Inferior parietal cortex (tissue), 1 donor: ENCODE results near the gene BDH1.

Source experiments
- DNase-seq: peaks from one replicate; pipeline ENCODE4 v3.0.0-alpha.2; 2016; ENCODE audit errors: extremely low spot score

BDH1 gene

DNA sequence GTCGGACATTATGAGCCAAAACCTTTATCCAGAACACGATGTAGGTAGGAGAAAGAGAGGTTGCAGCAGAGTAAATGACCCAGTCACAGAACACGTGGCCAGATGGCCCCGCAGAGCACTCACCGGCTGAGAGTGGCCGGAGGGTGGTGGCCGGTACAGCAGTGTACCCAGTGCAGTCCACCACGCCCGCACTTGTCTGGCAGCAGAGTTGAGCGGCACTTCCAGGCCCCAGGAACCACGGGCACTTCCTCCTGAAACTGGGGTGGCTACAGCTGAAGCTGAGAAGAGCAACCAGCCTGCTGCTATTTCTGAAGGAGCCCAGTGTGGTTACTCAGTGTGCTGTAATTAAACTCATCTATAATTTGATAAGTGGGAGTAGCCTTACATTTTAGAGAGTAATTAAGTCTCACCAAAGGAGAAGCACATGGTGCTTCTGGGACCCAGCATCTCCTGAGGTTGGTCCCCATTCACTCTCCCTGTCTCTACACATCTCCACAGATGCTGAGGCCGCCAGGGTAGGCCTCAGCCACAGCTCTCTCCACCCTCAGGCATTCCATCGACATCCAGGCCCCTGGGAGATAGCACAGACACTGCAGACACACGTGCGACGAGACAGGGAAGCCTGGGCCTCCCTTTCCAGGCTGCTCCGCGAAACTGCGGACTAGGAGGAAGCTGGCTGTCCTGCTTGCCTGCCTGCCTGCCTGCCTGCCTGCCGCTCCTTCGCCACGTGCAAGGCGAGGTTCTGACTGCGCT, 49.8 kb downstream of the BDH1 start:
- DNase-seq: no peak

DNA sequence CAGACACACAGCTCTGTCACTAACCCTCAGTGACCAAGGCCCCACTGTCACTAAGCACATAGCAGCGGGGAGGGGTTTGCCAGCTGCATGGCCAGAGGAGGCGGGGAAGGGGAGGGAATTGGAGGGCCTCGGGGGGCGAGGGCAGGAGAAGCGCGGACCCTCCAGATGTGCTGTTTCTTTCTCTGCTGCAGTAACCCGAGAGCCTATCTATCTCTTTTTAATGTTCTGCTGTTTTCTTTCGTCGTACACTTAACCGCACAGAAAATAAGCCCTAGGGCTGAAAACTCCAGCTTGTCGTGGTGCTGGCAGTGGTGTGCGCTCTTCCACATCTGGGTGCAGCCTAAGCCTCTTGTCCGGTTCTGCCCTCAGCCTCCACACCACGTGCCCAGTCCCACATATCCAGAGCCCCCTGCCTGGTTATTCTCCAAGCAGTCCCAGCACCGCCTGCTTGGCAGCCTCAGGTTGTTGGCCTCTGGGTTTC, 51.1 kb downstream of the BDH1 start:
- DNase-seq: no peak

DNA sequence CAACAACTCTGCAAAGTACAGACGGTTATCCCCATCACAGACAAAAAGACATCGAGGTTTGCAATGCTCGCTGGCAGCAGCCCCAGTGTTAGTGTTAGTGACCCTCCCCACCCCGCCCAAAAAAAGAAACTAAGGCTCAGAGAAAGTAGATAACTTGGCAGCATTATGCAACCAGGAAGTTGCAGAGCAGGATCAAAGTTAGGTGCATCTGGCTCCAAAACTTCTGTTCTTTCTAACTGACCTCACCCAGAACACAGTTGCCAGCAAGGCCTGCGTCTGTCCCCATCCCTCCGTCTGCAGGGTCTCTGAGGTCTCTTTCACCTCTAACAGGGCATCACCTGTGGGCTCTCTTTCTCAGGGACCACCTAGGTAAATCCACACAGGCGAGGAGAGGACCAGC, 51.5 kb downstream of the BDH1 start:
- DNase-seq: no peak

DNA sequence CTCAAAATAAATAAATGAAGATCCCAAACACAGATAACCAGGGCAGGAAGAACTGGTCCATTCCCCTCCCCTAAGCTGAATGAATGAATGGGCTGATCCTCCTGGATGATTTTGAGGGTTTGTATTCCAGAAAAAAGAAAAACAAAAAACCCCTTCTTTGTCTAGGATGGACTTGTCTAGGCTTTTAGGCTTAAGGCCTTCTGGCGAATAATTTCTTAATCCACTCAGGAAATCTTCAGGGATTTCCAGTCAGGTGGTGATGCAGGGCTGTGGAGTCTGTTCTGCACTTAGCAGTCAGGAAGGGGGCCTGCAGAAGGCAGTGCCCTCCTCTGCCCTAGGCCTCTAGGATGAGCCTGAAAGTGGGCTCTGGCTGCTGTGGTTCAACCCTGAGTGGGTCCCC, 52.1 kb downstream of the BDH1 start:
- no peak for DNase-seq

DNA sequence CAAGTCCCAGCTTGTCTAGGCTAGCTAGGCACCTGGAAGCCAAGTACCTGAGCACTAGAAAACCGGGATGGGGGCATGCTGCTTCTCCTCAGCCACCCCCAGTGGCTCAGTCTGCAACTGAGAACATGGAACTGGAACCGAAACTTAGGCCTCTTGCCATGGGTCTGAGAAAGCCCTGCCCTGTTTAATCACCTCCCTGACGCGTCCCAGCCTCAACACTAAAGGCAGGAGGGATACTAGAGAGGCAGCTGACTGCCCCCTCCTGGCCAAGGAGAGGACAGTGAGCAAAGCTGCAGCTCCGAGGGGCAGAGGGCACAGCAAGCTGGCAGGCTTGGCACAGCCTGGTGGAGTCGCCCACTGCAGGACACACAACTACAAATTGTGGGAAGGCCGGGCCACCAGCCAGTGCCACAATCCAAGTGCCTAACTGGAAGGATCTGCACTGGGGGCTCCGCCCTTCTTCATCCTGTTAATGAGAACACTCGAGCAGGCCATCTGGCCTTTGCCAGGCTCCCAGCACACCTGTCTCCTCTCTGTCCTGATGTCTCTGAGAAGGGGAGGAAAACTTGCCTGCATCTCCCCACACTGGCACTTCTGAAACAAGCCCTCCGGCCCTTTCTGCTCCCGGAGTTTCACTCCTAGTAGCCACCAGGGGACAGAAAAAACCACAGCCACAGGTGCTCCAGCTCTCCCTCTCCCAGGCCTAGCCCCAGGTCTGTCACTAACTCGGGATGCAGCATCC, 53.7 kb downstream of the BDH1 start:
- DNase-seq: no peak

DNA sequence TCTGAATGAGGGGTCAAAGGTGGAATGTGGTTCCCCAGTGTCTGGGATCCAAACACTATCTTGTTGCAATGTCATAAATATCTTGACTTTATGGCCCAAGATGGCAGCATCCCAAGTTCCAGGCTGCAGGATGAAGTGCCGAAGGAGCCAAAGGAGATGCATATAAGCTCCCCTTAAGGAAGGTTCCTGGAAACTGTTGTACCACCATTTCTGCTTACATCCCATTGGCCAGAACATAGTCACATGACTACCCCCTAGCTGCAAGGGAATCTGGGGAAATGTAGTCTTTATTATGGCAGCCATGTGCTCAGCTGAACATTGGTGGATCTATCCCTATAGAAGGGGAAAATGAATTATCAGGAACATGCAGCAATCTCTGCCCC, 54.3 kb downstream of the BDH1 start:
- no peak for DNase-seq

DNA sequence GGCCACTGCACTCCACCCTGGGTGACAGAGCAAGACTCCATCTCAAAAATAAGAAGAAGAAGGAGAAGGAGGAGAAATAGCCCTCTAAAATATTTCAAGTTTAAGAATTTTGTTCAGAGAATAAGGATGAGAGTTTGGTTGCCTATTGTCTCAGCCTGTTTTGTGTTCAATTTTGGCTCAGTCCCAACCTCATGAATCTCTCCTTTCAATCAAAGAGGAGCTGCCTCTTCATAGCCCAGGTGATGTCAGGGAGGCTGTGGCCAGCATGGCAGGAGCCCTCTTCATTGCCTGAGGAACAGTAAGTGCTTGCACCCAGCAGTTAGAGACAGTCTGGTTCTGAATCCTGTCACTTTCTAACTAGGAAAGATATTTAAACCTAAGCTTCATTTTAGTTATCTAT, 55.0 kb downstream of the BDH1 start:
- DNase-seq: no peak

DNA sequence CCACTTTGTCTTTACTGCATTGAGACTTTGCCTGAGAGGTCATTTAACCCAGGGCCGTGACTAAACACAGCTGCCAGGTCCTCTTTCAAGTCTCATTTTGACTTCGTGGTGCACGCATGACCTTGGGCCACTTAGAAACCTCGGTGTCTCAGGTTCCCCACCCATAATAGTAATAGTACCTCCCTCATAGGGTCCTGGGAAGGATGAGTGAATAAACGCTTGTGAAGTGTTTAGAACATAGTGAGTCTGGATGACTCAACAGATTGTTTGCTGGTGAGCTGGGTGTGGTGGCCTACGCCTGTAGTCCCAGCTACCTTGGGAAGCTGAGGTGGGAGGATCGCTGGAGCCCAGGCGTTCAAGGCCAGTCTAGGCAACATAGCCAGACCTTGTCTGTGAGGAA, 56.3 kb downstream of the BDH1 start:
- DNase-seq: no peak

DNA sequence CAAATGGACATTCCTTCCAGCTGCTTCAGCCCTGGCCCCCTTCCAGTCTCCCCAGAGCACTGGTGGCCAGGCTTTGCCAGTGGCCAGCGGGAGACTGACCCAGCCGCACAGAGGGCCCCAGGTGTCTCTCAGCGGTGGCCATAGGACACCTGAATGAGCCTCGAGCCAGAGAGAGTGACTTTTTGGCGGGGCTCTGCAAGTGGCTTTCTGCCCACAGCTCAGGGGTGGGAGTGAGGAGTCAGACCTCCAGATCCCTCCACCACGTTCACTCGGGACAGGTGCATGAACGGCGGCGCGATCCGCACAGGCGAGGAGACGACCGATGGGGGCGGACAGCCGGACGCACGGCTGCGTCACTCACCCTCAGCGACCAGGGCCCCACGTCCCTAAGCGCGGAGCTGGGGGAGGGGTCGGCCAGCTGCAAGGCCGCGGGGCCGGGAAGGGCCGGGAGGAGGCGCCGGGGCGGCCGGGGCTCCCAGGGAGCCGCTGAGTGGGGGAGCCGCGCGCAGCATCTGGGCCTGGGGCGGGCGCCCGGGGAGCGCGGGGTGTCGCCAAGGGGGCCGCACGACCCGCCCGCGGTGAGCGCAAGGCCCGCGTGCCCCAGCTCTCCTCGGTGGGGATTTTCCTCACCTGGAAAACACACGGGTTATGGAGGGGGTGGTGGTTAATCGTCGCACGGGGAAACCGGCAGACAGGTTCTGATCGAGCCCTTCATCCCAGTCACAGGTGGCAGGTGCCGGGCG, 57.1 kb downstream of the BDH1 start:
- DNase-seq: no peak

DNA sequence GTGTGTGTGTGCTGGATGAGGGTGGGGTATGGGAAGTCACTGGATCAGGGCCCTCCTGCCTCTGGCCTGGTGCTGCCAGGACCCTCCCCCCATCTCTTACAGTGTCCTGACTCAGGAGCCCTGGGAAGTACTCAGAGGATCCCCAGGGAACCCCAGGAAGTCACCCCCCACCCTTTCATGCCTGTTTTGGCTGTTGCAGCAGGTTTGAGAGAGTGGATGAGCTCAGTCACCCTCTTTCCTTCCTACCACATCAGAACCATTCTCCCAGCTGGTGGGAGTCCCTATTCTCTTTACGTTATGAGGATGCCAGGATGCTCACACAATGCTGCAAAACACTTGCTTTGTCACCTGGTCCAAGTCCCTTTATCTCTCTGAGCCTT, 59.0 kb downstream of the BDH1 start:
- DNase-seq: no peak

DNA sequence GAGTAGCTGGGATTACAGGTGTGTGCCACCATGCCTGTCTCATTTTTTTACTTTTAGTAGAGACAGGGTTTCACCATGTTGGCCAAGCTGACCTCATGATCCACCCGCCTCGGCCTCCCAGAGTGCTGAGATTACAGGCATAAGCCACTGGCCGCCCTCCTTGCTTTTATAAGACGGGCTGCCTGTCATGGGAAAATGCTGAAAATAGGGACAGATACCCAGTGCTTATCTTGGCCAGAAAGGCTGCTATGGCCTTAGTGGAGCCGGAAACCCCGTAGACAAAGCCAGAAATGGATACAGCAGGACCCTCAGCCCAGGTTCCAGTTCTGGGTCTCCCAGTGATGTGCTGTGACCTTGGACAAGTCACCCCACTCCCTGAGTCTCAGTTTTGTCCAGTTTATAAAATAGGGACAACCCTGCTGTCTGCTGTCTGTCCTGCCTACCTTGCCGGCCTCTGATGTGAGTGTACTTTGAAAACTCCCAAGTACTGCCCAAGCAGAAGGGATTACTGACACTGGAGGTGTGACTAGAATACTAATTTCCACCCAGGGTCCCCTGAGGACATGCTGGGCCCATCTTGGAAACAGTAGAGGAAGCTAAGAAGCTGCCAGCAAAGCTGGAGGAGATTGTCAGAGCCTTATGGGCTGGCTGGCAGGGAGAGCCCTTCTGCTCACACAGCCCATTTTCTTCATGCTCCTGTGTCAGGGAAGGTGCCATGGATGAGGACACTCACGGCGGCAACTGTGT, 59.6 kb downstream of the BDH1 start:
- DNase-seq: no peak

DNA sequence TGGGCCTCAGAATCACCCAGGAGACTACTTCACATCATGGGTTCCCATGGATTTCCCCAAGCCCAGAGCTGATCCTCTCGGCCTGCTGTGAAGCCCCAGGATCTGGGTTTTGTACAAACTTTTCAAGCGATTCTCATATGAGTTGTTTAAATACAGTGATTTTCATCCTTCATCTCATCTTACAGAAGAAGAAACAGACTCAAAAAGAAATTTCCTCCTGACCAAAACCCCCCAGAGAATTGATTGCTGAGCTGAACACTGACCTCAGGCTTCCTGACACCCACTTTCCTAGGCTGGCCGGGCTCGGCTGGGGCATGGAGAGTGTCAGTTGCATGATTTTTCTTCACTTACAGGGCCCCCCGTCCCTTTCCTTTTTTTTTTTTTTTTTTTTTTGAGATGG, 60.3 kb downstream of the BDH1 start:
- no peak for DNase-seq

DNA sequence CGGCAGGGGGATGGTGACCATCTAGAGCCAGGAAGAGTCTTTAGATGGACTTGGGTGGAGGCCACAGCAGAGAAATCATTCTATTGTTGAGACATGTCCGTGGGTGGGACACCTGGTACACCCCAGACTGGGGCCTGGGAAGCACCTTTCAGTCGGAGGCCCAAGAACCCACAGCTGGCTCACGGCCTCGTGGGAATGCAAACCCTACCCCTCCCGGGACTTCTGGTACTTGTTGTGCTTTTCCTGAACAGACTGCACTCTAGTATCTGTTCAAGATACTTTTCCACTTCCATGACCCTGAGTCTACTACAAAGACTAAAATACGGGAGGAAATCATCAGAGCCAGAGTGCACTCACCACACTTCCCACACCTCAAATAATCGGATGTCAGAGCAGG, 60.7 kb downstream of the BDH1 start:
- DNase-seq: no peak

DNA sequence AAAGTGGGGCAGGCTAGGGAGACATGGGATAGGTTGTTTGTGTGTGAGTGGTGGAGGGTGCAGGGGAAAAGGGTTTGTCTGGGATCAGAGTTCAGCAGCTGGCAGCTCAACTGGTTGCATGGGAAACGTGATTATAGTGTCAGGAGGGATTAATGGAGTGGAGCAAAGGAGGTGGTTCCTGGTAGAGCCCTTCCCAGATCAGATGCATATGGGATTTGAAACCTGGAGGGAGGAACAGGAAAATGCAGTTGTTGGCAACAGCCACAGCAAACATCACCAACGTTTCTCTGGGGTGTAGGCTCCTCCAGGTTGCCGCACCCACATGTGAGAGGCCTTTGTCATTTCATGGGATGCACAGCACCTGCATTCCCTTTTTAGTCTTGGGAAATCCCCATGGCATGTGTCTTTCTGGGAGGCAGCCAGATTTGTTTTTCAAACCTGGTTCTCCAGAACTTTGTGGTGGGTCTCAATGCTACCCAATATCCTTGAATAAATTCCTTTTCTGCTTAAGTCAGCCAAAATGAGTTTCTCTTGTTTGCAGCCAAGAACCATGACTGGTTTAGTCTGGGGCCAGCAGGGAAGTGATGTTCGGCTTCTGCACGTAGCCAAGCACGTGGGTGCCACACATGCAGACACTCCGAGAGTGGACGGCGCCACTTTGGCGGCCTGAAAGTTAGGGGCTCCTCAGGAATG, 61.3 kb downstream of the BDH1 start:
- no peak for DNase-seq

DNA sequence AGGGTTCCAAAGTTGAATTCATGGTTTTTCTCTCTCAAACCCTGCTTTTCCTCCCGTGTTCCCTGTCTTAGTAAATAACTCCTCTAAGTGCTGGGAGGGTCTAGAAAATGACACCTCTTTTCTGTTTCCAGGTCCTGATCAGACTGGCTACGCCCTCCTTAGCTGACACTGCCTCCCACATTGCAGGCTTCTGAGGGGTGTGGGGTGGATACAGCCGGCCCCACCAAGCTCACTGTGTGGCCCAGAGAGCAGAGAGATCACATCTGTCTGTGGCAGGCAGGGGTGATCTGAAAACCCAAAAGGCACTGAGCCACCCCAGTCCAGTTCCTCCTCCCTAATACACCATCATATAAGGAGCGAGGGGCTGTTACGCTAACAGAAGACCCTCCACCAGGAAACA, 62.7 kb downstream of the BDH1 start:
- DNase-seq: no peak

DNA sequence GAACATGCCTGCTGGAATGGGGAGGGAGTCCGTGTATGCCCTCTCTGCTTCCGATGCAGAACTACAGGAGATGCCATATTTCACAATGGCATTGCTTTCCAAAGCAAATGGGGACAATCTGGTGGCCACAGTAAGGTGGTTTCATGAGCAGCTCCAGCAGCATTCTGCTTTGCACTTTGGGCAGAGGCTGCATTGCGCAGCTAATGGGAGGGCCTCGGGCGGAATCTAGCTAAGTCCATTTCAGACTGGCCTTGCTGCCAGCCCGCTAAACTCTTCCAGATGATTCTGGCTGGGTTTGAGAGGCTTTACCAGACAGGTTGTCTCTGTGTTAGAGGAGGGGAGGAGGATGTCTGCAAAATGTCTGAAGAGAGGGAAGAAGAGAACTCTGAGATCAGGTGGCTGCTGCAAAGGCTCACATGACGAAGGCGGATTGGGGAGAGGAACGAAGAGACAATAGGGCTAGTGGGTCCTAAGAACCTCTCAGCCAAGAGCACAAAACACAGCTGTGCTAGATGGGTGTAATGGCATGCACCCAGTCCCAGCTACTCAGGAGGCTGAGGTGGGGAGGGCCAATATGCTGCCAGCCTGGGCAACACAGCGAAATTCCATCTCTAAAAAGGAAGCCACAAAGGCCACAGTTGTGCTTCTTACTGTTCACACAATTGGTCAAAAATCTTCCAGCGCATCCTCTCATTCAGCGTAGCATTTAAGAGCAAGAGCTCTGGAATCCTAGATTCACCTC, 63.7 kb downstream of the BDH1 start:
- DNase-seq: no peak

DNA sequence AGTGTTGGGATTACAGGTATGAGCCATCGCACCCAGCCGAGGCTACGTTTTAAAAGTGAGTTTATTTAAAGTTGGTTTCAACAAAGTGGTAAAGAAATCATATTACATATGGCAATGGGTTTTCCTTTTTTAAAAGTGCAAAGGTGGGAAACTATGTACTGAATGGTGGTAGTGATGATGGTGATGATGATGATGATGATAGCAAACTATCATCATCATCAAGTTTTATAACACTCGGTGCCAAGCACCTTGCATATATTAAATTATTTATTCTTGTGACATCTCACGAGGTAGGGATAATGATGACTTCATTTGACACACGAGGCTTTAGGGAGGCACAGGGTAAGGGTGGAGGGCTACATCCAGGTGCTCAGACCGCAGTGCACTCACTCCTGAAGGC, 64.3 kb downstream of the BDH1 start:
- no peak for DNase-seq

DNA sequence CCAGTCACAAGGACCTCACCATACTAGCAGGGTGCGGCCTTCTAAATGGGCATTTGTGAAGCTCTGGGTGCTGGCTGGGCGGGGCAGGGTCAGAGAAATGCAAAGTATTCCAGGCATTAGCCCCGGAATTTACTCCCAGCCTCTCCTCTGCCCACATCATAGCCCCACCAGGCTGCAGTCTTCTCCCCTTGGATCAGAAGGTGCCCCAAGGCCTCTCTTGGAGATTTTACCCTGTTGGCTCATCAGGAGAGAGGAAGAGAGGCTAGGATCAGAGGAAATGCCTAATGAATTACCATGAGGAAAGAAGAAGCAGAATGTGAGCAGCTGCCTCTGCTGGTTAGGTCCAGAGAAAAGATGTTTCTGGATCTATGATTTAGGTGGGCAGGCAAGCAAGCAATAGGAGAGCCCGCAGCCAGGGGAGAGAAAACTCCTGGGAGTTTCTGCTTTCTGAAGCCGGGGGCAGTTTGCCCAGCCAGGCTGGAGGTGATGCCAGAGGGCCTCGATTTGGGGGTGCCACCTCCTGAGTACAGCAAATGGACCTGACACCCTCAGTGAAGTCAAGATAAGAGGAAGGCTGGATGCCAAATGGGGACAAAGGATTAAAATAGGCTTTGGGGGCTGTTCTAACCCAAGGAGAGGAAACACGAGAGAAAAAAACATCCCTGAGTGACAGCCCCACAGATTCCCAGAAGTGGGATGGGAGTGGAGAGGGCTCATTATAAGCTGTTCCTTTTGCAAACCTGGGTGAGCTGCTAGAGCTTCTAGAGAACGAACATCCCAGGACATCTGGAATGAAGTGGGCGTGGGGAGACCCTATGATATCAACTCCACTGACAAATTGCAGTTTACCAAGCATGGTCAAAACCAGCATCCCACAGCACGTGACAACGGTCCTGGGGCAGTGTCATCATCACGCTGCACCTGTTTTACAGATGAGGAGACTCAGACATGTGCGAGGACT, 65.4 kb downstream of the BDH1 start:
- DNase-seq: no peak

DNA sequence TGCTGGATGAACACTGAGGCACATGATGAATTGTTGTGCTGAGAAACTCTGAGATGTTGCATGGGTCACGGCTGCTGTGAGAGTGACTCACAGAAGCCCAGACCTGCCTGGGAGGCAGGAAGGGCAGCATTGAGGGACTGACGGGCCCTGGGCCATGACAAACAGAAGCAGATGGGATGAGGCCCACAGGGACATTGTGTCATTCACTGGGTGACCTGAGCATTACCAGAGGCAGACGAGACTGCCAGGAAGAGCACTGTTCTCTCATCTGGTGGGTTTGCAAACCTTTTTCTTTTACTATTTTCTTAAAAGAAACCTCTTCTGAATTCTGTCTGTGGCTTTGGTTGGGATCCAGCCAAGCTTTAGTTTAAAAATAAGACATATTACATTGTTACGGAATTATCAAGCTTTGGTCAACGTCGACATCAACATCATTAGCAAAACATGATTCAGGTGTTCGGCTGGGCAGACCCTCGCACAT, 67.8 kb downstream of the BDH1 start:
- no peak for DNase-seq
